ENCODE measurements around the gene BRD1.

- TF ChIP-seq TAF1 (IDR thresholded peaks at IDR 0.05; ENCODE audit: borderline replicate concordance, low read depth, low read length) (no peak), POLR2A (IDR thresholded peaks at IDR 0.05; ENCODE audit: low read depth, low read length) (no peak), POLR2AphosphoS5 (IDR thresholded peaks at IDR 0.05; ENCODE audit: low read depth, low read length) (no peak)
Measured at GRCh38 chr22:49847751-49848689, 20.3 kb upstream of the BRD1 start.

Measured in GM12892 (cell line).